Esophagus muscularis mucosa (tissue), 4 donors: ENCODE measurements around the gene RPS14.

Source experiments
- CTCF ChIP-seq, 3 experiments: fragments of 200-600 bp in 2 of 3; fragments of 450-650 bp in 1 of 3; sonication (generic) in 2 of 3; IDR thresholded peaks; one replicate each; pipeline ENCODE4 v1.5.1; 2017 to 2019; ENCODE audit warnings: antibody characterized with exemption in 3 of 3, mild to moderate bottlenecking in 2 of 3, moderate library complexity in 1 of 3
- EP300 ChIP-seq: sonication (generic); formaldehyde crosslinking; IDR thresholded peaks from one replicate; pipeline ENCODE4 v1.6.1; 2017; ENCODE audit warnings: antibody characterized with exemption
- POLR2A ChIP-seq: fragments of 450-650 bp; IDR thresholded peaks from one replicate; pipeline ENCODE4 v1.6.1; 2017; ENCODE audit warnings: antibody characterized with exemption, moderate library complexity, mild to moderate bottlenecking, low read depth

GRCh38 chr5:150496098-150496497 lies 46.6 kb upstream of the RPS14 start:
- TF ChIP-seq CTCF (IDR thresholded peaks at IDR 0.05) (no peak), EP300 (no peak), POLR2A (no peak)
